Spinal cord (tissue), 10 donors: ENCODE results near the gene DOCK9. TPM values are rescaled to one million over a fixed set of nuclear protein-coding genes. Genes with fewer than 3 reads are reported as not detected.

Experiments used
- DNase-seq, 6 donors: peaks; one replicate each; pipeline versions ENCODE4 v3.0.0 to v3.0.0-alpha.2; 2013 to 2015; ENCODE audit warnings: low spot score in 6 of 6, low read depth in 4 of 6
- H3K27ac ChIP-seq: one replicate; pipeline ENCODE4 v1.5.1; 2013; ENCODE audit warnings: low read depth, low read length, control low read depth
- H3K27me3 ChIP-seq: one replicate; pipeline ENCODE4 v1.6.1; 2013; ENCODE audit warnings: low read length; ENCODE audit not compliant: control insufficient read depth, insufficient read depth
- H3K36me3 ChIP-seq: one replicate; pipeline ENCODE4 v1.6.1; 2013; ENCODE audit warnings: low read length; ENCODE audit not compliant: control insufficient read depth, insufficient read depth
- H3K4me1 ChIP-seq: one replicate; pipeline ENCODE4 v1.6.1; 2013; ENCODE audit warnings: low read length; ENCODE audit not compliant: control insufficient read depth, insufficient read depth
- H3K4me3 ChIP-seq: one replicate; pipeline ENCODE4 v1.5.1; 2013; ENCODE audit warnings: low read depth, low read length, control low read depth
- H3K9me3 ChIP-seq: one replicate; pipeline ENCODE4 v1.6.1; 2013; ENCODE audit warnings: low read length; ENCODE audit not compliant: control insufficient read depth, insufficient read depth
- WGBS: methylation state at CpG from one replicate; pipeline ENCODE4 v1.1.5; 2013; ENCODE audit warnings: missing lambda C conversion rate; ENCODE audit not compliant: insufficient coverage; 5-methylcytosine and 5-hydroxymethylcytosine counted together
- polyA plus RNA-seq, 2 donors: library from polyadenylated mRNA; unstranded; fragments of 120-200 nt; gene quantifications; one replicate each; pipeline ENCODE4 v1.2.1, GENCODE V29; 2013; ENCODE audit not compliant: insufficient read length in 2 of 2
- total RNA-seq, 2 donors: library from RNA; depleted of rRNA in 1 of 2; stranded (reverse); fragments of 120-200 nt in 1 of 2; fragments of >200 nt in 1 of 2; gene quantifications; one replicate each; pipeline versions ENCODE4 v1.2.3 to v1.2.4, GENCODE V29; 2013 to 2014
- donor health status: healthy.

The DOCK9 gene
- total and polyA plus RNA-seq, 4 donors: 74.4 to 117 (median 97.3) TPM

- peaks cover 4% of the 10 kb centered on the region for H3K4me1 ChIP-seq
- DNase-seq: no peak
- H3K36me3 ChIP-seq: peaks cover 14% of the 10 kb centered on the region
- H3K27me3 ChIP-seq: no peaks in the 10 kb centered on the region
- H3K9me3 ChIP-seq: no peaks in the 10 kb centered on the region
- no peak overlapping the region for H3K4me3 ChIP-seq
- WGBS: 88% methylated on average over 1 of the region's 5 CpGs
- H3K27ac ChIP-seq: no peak overlapping the region
These were observed 148.3 kb downstream of the DOCK9 start for GRCh38 chr13:98829541-98829940.

GRCh38 chr13:98828614-98829013 is 149.2 kb downstream of the DOCK9 start:
- no peaks in the 10 kb centered on the region for H3K9me3 ChIP-seq
- no peaks in the 10 kb centered on the region for H3K27me3 ChIP-seq
- 100% methylated on average over 1 of the region's 2 CpGs for WGBS
- H3K27ac ChIP-seq: no peak overlapping the region
- H3K4me1 ChIP-seq: peaks cover 4% of the 10 kb centered on the region
- no peak overlapping the region for H3K4me3 ChIP-seq
- H3K36me3 ChIP-seq: peaks cover 14% of the 10 kb centered on the region
- DNase-seq: no peak

GRCh38 chr13:98827449-98827848 is 150.4 kb downstream of the DOCK9 start:
- H3K9me3 ChIP-seq: no peaks in the 10 kb centered on the region
- H3K36me3 ChIP-seq: peaks cover 17% of the 10 kb centered on the region
- H3K27ac ChIP-seq: no peak overlapping the region
- H3K27me3 ChIP-seq: no peaks in the 10 kb centered on the region
- peaks cover 4% of the 10 kb centered on the region for H3K4me1 ChIP-seq
- 59% methylated on average over 9 of the region's 14 CpGs for WGBS
- peak in 1 of 6 donors; percentile 46 for DNase-seq
- H3K4me3 ChIP-seq: no peak overlapping the region

GRCh38 chr13:98826146-98826545 is 151.7 kb downstream of the DOCK9 start:
- peak in 2 of 6 donors; percentile 39 to 85 for DNase-seq
- Histone ChIP-seq H3K36me3 (peaks cover 17% of the 10 kb centered on the region), H3K27ac (no peak overlapping the region), H3K4me1 (peaks cover 4% of the 10 kb centered on the region), H3K4me3 (no peak overlapping the region), H3K9me3 (no peaks in the 10 kb centered on the region), H3K27me3 (no peaks in the 10 kb centered on the region)
- 4% methylated on average over 3 of the region's 6 CpGs for WGBS

GRCh38 chr13:98825659-98826058 is 152.2 kb downstream of the DOCK9 start:
- Histone ChIP-seq H3K4me3 (no peak overlapping the region), H3K36me3 (peaks cover 17% of the 10 kb centered on the region), H3K27ac (no peak overlapping the region), H3K4me1 (peaks cover 4% of the 10 kb centered on the region), H3K27me3 (no peaks in the 10 kb centered on the region), H3K9me3 (no peaks in the 10 kb centered on the region)
- 15% methylated on average over 1 of the region's 8 CpGs for WGBS
- no peak for DNase-seq

- H3K9me3 ChIP-seq: no peaks in the 10 kb centered on the region
- 91% methylated on average over 7 of the region's 13 CpGs for WGBS
- peaks cover 4% of the 10 kb centered on the region for H3K4me1 ChIP-seq
- H3K27ac ChIP-seq: no peak overlapping the region
- no peak overlapping the region for H3K4me3 ChIP-seq
- DNase-seq: no peak
- no peaks in the 10 kb centered on the region for H3K27me3 ChIP-seq
- H3K36me3 ChIP-seq: peaks cover 12% of the 10 kb centered on the region
These were observed 153.3 kb downstream of the DOCK9 start for GRCh38 chr13:98824376-98825160.

- Histone ChIP-seq H3K9me3 (no peaks in the 10 kb centered on the region), H3K36me3 (peaks cover 8% of the 10 kb centered on the region), H3K4me1 (peaks cover 4% of the 10 kb centered on the region), H3K27ac (no peak overlapping the region), H3K27me3 (no peaks in the 10 kb centered on the region), H3K4me3 (no peak overlapping the region)
- DNase-seq: no peak
- WGBS: 76% methylated on average over 4 of the region's 5 CpGs
These were observed 154.4 kb downstream of the DOCK9 start for GRCh38 chr13:98823442-98823841.

GRCh38 chr13:98822225-98822606 is 155.6 kb downstream of the DOCK9 start:
- WGBS: 27% methylated on average over 1 of the region's 3 CpGs
- Histone ChIP-seq H3K9me3 (no peaks in the 10 kb centered on the region), H3K36me3 (peaks cover 6% of the 10 kb centered on the region), H3K4me3 (no peak overlapping the region), H3K27me3 (no peaks in the 10 kb centered on the region), H3K27ac (no peak overlapping the region), H3K4me1 (peaks cover 4% of the 10 kb centered on the region)
- no peak for DNase-seq

GRCh38 chr13:98821372-98822224 is 156.3 kb downstream of the DOCK9 start:
- 43% methylated on average over 5 of the region's 9 CpGs for WGBS
- H3K36me3 ChIP-seq: peaks cover 6% of the 10 kb centered on the region
- peak in 2 of 6 donors; percentile 67 to 73 for DNase-seq
- no peaks in the 10 kb centered on the region for H3K27me3 ChIP-seq
- no peaks in the 10 kb centered on the region for H3K9me3 ChIP-seq
- no peak overlapping the region for H3K4me3 ChIP-seq
- peak overlapping the region; percentile 53 for H3K27ac ChIP-seq
- H3K4me1 ChIP-seq: peaks cover 4% of the 10 kb centered on the region
